HG02588 (cell line): Measurements from ENCODE around the gene LHPP.

Experiments used
- ATAC-seq: cut with Tn5 transposase; IDR thresholded peaks from one replicate; pipeline ENCODE4 v1.9.1; 2021; ENCODE audit warnings: mild to moderate bottlenecking, moderate library complexity; ENCODE audit not compliant: unreplicated experiment

Gene LHPP

DNA sequence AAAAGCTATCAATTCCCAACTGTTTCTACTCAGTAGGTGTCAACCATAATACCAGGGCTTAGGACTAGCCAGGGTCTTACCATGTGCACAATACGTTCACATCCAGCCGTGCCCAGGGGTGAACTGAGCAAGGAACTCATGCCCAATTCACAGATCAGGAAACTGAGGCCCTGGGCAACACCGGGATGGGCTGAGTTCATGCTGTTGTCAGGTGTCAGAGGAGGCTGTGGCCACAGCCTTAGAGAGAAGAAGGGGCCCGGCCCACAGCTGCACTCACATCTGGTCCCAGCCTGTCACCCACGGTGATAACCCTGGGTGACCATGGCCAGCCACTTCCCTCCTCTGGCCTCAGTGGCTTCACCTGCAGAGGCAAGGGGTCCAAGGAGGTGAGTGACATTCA, 190.6 kb downstream of the LHPP start:
- ATAC-seq = no peak

DNA sequence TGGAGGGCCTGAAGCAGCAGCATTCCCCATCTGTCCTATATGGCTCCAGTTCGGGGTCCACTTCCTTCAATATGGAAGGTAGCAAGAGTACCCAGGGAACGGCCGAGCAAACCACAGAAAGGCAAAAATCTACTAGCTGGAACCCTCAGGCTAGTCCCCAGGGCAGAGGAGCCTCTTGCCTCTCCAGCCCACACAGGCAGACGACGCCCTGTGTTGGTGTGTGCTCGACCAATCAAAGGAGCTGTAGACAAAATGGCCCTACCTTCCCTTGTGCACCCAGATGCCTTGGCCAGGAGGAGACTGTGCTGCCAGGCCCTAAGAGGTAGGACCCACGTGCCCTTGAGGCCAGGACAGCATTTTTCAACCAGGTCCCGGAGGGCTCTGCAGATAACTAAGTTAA, 191.1 kb downstream of the LHPP start:
- no peak for ATAC-seq

DNA sequence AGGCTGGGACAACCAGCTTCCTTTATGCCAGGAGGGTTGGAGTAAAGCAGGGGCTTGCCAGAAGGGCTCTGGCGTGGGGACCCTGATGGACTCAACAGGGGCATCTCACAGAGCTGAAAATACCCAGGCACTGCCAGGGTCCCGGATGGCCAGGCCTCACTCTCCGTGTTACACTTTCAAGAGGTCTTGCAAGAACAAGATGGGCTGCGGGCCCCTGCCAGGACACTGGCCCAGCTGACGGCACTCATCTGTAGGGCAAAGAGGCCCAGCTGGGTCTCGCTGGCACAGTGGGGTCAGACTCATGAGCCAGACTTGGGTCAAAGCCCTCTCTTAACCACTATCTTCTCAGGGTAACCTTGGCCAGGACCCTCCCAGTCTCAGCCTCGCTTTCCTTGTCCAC, 191.7 kb downstream of the LHPP start:
- no peak for ATAC-seq

DNA sequence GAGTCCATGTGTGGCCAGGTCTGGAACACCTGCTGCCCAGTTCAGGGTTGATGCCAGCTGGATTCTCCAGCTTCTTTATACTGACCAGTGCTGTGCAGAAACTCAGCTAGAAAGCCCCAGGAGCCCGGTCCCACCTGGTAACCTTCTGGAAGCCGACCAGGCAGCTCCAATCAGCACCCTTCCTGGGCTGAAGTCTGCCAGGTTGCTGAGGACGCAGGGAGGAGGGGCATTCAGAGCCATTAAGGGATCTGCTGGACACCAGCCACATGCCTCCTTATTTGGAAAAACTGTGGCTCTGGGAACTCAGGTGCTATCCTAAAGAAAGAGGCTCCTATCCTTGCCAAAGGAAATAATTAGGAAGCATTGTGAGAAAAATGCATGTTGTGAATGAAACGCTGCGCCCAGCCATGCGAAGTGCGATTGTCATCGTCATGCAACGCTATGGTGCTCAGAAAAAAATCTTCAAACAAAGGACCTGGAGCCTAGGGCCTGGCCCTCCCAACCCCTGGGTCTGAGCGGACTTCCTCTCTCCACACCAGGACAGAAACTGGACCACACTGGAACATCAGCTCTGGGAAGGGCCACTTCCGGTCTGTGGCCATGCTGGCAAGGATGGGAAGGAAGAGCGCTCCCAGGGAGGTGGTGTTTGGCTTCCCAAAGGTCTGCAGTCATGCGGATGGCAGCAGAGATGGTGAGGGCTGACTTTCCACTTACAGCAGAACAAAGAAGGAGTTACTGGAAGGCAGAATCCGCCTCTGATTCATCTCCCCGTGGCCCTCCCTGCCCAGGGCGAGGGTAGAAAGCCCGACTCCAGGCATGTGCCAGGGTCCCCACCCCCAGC, 192.4 kb downstream of the LHPP start:
- no peak for ATAC-seq

DNA sequence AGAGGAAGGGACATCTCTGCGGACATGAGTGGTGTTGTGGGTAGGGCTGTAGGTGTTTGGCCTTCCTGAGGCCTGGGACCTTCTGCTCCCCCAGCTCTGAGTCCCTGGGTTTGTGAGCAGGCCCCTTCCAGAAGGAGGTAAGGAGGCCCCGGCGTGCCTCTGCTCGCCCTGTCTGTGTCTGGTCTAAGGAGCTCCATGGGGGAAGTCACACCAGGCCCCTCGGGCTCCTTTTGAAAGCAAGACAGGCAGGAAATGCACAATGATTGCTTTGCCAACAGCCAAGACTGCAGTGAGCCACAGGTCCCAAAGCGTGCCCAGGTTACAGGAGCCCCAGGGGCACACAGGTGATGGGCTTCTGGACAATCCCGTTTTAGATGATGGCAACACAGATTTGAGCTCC, 193.1 kb downstream of the LHPP start:
- no peak for ATAC-seq

DNA sequence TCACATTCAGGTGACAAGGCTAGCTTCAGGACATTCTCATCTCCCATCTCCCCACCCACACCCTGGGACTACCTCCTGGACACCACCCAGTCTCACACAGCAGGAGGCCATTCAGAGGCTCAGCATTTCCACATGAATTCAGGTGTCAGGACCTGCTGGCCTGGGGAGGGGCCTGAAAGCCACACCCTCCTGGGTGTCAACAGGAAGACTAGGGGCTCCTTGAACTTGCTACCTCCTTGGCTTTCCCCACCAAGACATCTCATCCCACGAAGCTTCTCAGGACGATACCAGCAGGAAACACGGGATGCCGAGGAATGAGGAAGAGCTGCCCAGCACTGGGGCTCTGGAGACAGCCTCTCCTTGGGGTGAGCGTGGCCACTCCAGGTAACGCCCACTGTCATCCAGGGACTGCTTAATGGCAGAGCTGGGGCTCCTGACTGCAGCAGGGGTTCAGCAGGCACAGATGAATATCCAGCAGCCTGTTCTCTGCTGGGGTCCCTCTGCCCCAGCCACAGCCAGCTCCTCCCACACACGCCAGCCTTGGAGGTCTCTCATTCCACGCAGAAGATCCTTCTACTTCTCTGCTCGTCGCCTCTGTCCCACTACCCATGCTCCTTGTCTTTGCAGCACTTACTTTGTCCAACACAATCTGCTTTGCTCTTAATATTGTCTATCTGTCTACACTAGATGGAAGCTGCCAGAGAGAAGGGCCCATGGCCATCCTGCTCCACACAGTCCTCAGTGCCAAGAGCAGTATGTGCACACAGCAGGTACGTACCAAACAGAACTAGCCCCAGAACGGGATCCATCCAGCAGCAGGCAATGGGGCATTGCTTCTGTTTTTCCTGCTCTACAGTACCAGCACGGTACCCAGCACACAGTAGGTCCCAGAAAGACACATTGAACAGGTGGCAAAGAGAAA, 193.8 kb downstream of the LHPP start:
- ATAC-seq = no peak

DNA sequence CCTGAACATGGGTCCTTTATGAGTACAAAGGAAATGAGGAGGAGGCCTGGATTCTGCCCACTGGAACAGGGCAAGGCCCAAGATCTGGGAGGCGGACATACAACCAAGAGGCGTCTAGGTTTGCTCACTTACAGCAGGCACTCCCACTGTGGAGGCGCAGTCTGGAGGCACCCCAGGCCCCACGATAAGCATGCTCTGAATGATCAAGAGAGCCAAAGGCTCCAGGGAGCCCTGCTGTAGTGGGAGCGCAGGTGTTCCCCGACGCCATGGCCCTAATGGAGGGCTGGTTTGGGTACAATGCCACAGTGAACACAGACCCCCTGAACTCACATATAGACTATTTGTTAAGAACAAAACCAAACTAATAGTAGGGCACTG, 194.5 kb downstream of the LHPP start:
- ATAC-seq = no peak

- no peak for ATAC-seq
Observed at GRCh38 chr10:124656541-124656940, 194.9 kb downstream of the LHPP start.

- ATAC-seq = no peak
Observed at GRCh38 chr10:124657806-124658205, 196.2 kb downstream of the LHPP start.

- ATAC-seq = no peak
Observed at GRCh38 chr10:124658591-124659242, 197.1 kb downstream of the LHPP start.

GRCh38 chr10:124659380-124659779, 197.8 kb downstream of the LHPP start:
- ATAC-seq = no peak

DNA sequence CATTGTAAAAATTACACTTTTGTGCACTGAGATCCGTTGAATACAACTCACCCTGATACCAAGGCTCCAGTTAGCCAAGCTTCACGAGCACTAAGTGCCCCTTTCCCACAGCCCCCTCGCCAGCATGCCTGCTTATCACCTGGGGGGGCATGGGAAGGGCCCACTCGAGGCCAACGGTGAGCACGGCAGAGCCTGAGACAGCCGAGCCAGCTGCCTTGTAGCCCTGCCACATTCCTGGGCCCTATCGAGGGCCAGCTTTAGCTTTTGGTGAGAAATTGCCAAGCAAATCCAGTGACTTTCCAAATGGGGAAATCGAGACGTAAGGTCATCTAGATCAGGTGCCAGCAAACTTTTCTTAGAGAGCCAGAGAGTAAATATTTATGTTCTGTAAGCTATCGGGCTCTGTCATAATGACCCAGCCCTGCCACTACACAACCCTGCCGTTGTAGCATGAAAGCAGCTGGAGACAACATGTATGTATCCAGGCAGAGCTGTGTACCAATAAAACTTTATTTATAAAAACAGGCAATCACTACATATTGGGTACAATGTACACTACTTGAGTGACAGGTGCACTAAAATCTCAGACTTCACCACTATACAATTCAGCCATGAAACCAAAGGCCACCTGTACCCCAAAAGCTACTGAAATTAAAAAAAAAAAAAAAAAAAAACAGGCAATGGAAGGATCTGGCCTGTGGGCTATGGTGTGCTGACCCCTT, 198.9 kb downstream of the LHPP start:
- no peak for ATAC-seq

- no peak for ATAC-seq
Observed at GRCh38 chr10:124661660-124662180, 200.1 kb downstream of the LHPP start.

- ATAC-seq = no peak
Observed at GRCh38 chr10:124663228-124663627, 201.6 kb downstream of the LHPP start.
